Measurements from ENCODE around the gene GRIPAP1. TPM values are rescaled to one million over a fixed set of nuclear protein-coding genes. Genes with fewer than 3 reads are reported as not detected.

Gene GRIPAP1
- total RNA-seq, 2 donors from 2014 or later = 9.6 to 16.0 TPM

- Histone ChIP-seq H3K36me3 (peaks cover 6% of the 10 kb centered on the region), H3K4me3 (no peak overlapping the region), H3K27me3 (no peaks in the 10 kb centered on the region), H3K9me3 (no peaks in the 10 kb centered on the region), H3K4me1 (no peaks in the 10 kb centered on the region), H3K27ac (no peak overlapping the region)
- no peak for TF ChIP-seq CTCF (IDR thresholded peaks at IDR 0.05)
- no peak for DNase-seq (ENCODE audit: low spot score)
These were observed 23.8 kb downstream of the GRIPAP1 start for GRCh38 chrX:48978226-48978625.

GRCh38 chrX:48976086-48976485 is 26.0 kb downstream of the GRIPAP1 start:
- no peaks in the 10 kb centered on the region for H3K36me3 ChIP-seq

GRCh38 chrX:48975541-48975940 is 26.5 kb downstream of the GRIPAP1 start:
- Histone ChIP-seq H3K4me3 (no peak overlapping the region), H3K27ac (no peak overlapping the region), H3K9me3 (no peaks in the 10 kb centered on the region), H3K36me3 (no peaks in the 10 kb centered on the region), H3K27me3 (no peaks in the 10 kb centered on the region), H3K4me1 (peaks cover 0 to 17% of the 10 kb centered on the region in 2 donors)
- no peak for DNase-seq (ENCODE audit: low spot score)
- TF ChIP-seq CTCF (IDR thresholded peaks at IDR 0.05) = no peak

More at GRCh38 chrX:48976086-48976485, 26.0 kb downstream of the GRIPAP1 start:
- TF ChIP-seq CTCF (IDR thresholded peaks at IDR 0.05) = no peak
- H3K4me3 ChIP-seq = no peak overlapping the region
- no peak overlapping the region for H3K27ac ChIP-seq
- H3K4me1 ChIP-seq = peaks cover 0 to 17% of the 10 kb centered on the region in 2 donors
- no peaks in the 10 kb centered on the region for H3K27me3 ChIP-seq
- DNase-seq (ENCODE audit: low spot score) = no peak
- no peaks in the 10 kb centered on the region for H3K9me3 ChIP-seq

- H3K9me3 ChIP-seq = no peaks in the 10 kb centered on the region
These were observed 27.0 kb downstream of the GRIPAP1 start for GRCh38 chrX:48975041-48975440.

GRCh38 chrX:48974574-48974973 is 27.5 kb downstream of the GRIPAP1 start:
- Histone ChIP-seq H3K27ac (no peak overlapping the region), H3K27me3 (no peaks in the 10 kb centered on the region), H3K4me3 (no peak overlapping the region), H3K9me3 (no peaks in the 10 kb centered on the region), H3K4me1 (peaks cover 0 to 17% of the 10 kb centered on the region in 2 donors), H3K36me3 (no peaks in the 10 kb centered on the region)
- no peak for DNase-seq (ENCODE audit: low spot score)
- TF ChIP-seq CTCF (IDR thresholded peaks at IDR 0.05) = no peak

More at GRCh38 chrX:48975041-48975440, 27.0 kb downstream of the GRIPAP1 start:
- no peak for DNase-seq (ENCODE audit: low spot score)
- no peaks in the 10 kb centered on the region for H3K36me3 ChIP-seq
- no peak overlapping the region for H3K4me3 ChIP-seq
- H3K4me1 ChIP-seq = peaks cover 0 to 17% of the 10 kb centered on the region in 2 donors
- no peak overlapping the region for H3K27ac ChIP-seq
- no peaks in the 10 kb centered on the region for H3K27me3 ChIP-seq
- TF ChIP-seq CTCF (IDR thresholded peaks at IDR 0.05) = no peak

GRCh38 chrX:48974033-48974432 is 28.0 kb downstream of the GRIPAP1 start:
- no peak for TF ChIP-seq CTCF (IDR thresholded peaks at IDR 0.05)
- Histone ChIP-seq H3K36me3 (no peaks in the 10 kb centered on the region), H3K27ac (no peak overlapping the region), H3K4me3 (no peak overlapping the region), H3K4me1 (peaks cover 0 to 17% of the 10 kb centered on the region in 2 donors), H3K27me3 (no peaks in the 10 kb centered on the region), H3K9me3 (no peaks in the 10 kb centered on the region)
- DNase-seq (ENCODE audit: low spot score) = no peak
